Middle frontal gyrus (tissue), 1 donor: ENCODE data around the gene CHST11.
"Not testable (repeated sequence)": the region's sequence is repeated elsewhere in the genome, so short reads cannot be mapped to it uniquely, and the experiment has no call there.

Experiments used
- DNase-seq: peaks from one replicate; pipeline ENCODE4 v3.0.0-alpha.2; 2015; ENCODE audit warnings: low spot score; ENCODE audit errors: extremely low spot score

Gene CHST11

GRCh38 chr12:104526320-104526719, 69.6 kb downstream of the CHST11 start:
- no peak for DNase-seq

- no peak for DNase-seq
Measured at GRCh38 chr12:104526751-104527150, 70.0 kb downstream of the CHST11 start.

GRCh38 chr12:104527653-104528052, 70.9 kb downstream of the CHST11 start:
- DNase-seq, result not testable (repeated sequence)

- no peak for DNase-seq
Measured at GRCh38 chr12:104529130-104529874, 72.6 kb downstream of the CHST11 start.

GRCh38 chr12:104532636-104533035, 75.9 kb downstream of the CHST11 start:
- DNase-seq, result no peak

GRCh38 chr12:104533134-104533533, 76.4 kb downstream of the CHST11 start:
- no peak for DNase-seq

- no peak for DNase-seq
Measured at GRCh38 chr12:104534162-104534856, 77.6 kb downstream of the CHST11 start.

- DNase-seq, result no peak
Measured at GRCh38 chr12:104534857-104535248, 78.1 kb downstream of the CHST11 start.

GRCh38 chr12:104535369-104535768, 78.6 kb downstream of the CHST11 start:
- DNase-seq, result no peak

GRCh38 chr12:104536841-104537240, 80.1 kb downstream of the CHST11 start:
- DNase-seq, result no peak

- DNase-seq, result no peak
Measured at GRCh38 chr12:104538056-104538455, 81.3 kb downstream of the CHST11 start.

- no peak for DNase-seq
Measured at GRCh38 chr12:104538891-104539462, 82.2 kb downstream of the CHST11 start.

GRCh38 chr12:104544836-104545235, 88.1 kb downstream of the CHST11 start:
- DNase-seq, result no peak

GRCh38 chr12:104546575-104546974, 89.8 kb downstream of the CHST11 start:
- DNase-seq, result no peak

- DNase-seq, result no peak
Measured at GRCh38 chr12:104547235-104547634, 90.5 kb downstream of the CHST11 start.

- DNase-seq, result no peak
Measured at GRCh38 chr12:104549815-104550480, 93.2 kb downstream of the CHST11 start.

- no peak for DNase-seq
Measured at GRCh38 chr12:104551313-104551931, 94.7 kb downstream of the CHST11 start.

GRCh38 chr12:104553421-104553820, 96.7 kb downstream of the CHST11 start:
- no peak for DNase-seq

GRCh38 chr12:104555648-104556047, 98.9 kb downstream of the CHST11 start:
- DNase-seq, result no peak

- no peak for DNase-seq
Measured at GRCh38 chr12:104557488-104558195, 100.9 kb downstream of the CHST11 start.

- no peak for DNase-seq
Measured at GRCh38 chr12:104560881-104561280, 104.1 kb downstream of the CHST11 start.
